ENCODE results near the gene GSS.
"Not testable (repeated sequence)": the region's sequence is repeated elsewhere in the genome, so short reads cannot be mapped to it uniquely, and the experiment has no call there.

- not testable (repeated sequence) for TF ChIP-seq CTCF, POLR2A, EP300 (IDR thresholded peaks at IDR 0.05)
Measured at GRCh38 chr20:34898129-34898528, 57.5 kb downstream of the GSS start.
